Activated naive CD8-positive, alpha-beta T cell (primary cell): ENCODE data around the gene ABCD1.
"Not testable (repeated sequence)": the region's sequence is repeated elsewhere in the genome, so short reads cannot be mapped to it uniquely, and the experiment has no call there.

Source experiments
- H3K27ac Mint-ChIP-seq: one replicate; pipeline ENCODE4 v1.8.0; 2021; ENCODE audit warnings: mixed read lengths
- H3K27me3 Mint-ChIP-seq: one replicate; pipeline ENCODE4 v1.8.0; 2021; ENCODE audit warnings: mixed read lengths
- H3K36me3 Mint-ChIP-seq: one replicate; pipeline ENCODE4 v1.8.0; 2021; ENCODE audit warnings: mixed read lengths
- H3K4me1 Mint-ChIP-seq: one replicate; pipeline ENCODE4 v1.8.0; 2021; ENCODE audit warnings: low read depth, mixed read lengths
- H3K4me3 Mint-ChIP-seq: one replicate; pipeline ENCODE4 v1.8.0; 2021; ENCODE audit warnings: mild to moderate bottlenecking, mixed read lengths
- H3K9me3 Mint-ChIP-seq: one replicate; pipeline ENCODE4 v1.8.0; 2021; ENCODE audit warnings: low read depth, mixed read lengths

Gene ABCD1

GRCh38 chrX:153724252-153725038 is at the start of gene ABCD1, which contains the start of gene BCAP31:
Gene ABCD1, plus strand, starts transcription at chrX:153724856. Its CDS starts 411 bp downstream, at chrX:153725267.
Gene BCAP31, minus strand, starts transcription at chrX:153724387. Its CDS starts 1,143 bp downstream, at chrX:153723244.
- Mint-ChIP-seq H3K27me3 (no peaks in the 10 kb centered on the region), H3K4me3 (peak within 1 kb of the TSS; percentile 89), H3K36me3 (no peaks in the 10 kb centered on the region), H3K9me3 (no peaks in the 10 kb centered on the region), H3K4me1 (peaks cover 20% of the 10 kb centered on the region), H3K27ac (peak within 1 kb of the TSS; percentile 75)

- Mint-ChIP-seq H3K36me3 (no peaks in the 10 kb centered on the region), H3K27me3 (peaks cover under 1% of the 10 kb centered on the region), H3K9me3 (no peaks in the 10 kb centered on the region), H3K27ac (no peak overlapping the region), H3K4me1 (no peaks in the 10 kb centered on the region), H3K4me3 (no peak overlapping the region)
These were observed 43.5 kb upstream of the ABCD1 start for GRCh38 chrX:153681175-153681574.

GRCh38 chrX:153683486-153683885 is 41.2 kb upstream of the ABCD1 start:
- not testable (repeated sequence) for H3K9me3 Mint-ChIP-seq, H3K27ac Mint-ChIP-seq, H3K4me3 Mint-ChIP-seq, H3K36me3 Mint-ChIP-seq, H3K4me1 Mint-ChIP-seq, H3K27me3 Mint-ChIP-seq

- H3K9me3 Mint-ChIP-seq: no peaks in the 10 kb centered on the region
These were observed 40.0 kb upstream of the ABCD1 start for GRCh38 chrX:153684467-153685155.

GRCh38 chrX:153685156-153685536 is 39.5 kb upstream of the ABCD1 start:
- H3K27me3 Mint-ChIP-seq: no peaks in the 10 kb centered on the region
- H3K4me1 Mint-ChIP-seq: no peaks in the 10 kb centered on the region
- no peaks in the 10 kb centered on the region for H3K9me3 Mint-ChIP-seq
- no peaks in the 10 kb centered on the region for H3K36me3 Mint-ChIP-seq
- no peak overlapping the region for H3K27ac Mint-ChIP-seq
- H3K4me3 Mint-ChIP-seq: no peak overlapping the region

More at GRCh38 chrX:153684467-153685155, 40.0 kb upstream of the ABCD1 start:
- no peaks in the 10 kb centered on the region for H3K36me3 Mint-ChIP-seq
- H3K4me1 Mint-ChIP-seq: no peaks in the 10 kb centered on the region
- H3K27ac Mint-ChIP-seq: no peak overlapping the region
- H3K27me3 Mint-ChIP-seq: no peaks in the 10 kb centered on the region
- no peak overlapping the region for H3K4me3 Mint-ChIP-seq

- Mint-ChIP-seq H3K4me3 (no peak overlapping the region), H3K27ac (no peak overlapping the region), H3K4me1 (no peaks in the 10 kb centered on the region), H3K27me3 (no peaks in the 10 kb centered on the region), H3K9me3 (no peaks in the 10 kb centered on the region), H3K36me3 (no peaks in the 10 kb centered on the region)
These were observed 38.6 kb upstream of the ABCD1 start for GRCh38 chrX:153685751-153686696.

GRCh38 chrX:153686711-153687110 is 37.9 kb upstream of the ABCD1 start:
- no peaks in the 10 kb centered on the region for H3K27me3 Mint-ChIP-seq
- no peak overlapping the region for H3K4me3 Mint-ChIP-seq
- no peaks in the 10 kb centered on the region for H3K36me3 Mint-ChIP-seq
- H3K4me1 Mint-ChIP-seq: no peaks in the 10 kb centered on the region
- no peaks in the 10 kb centered on the region for H3K9me3 Mint-ChIP-seq
- no peak overlapping the region for H3K27ac Mint-ChIP-seq

- Mint-ChIP-seq H3K36me3 (no peaks in the 10 kb centered on the region), H3K27ac (no peak within 1 kb of the TSS), H3K9me3 (no peaks in the 10 kb centered on the region), H3K4me3 (peak within 1 kb of the TSS; percentile 69), H3K4me1 (no peaks in the 10 kb centered on the region), H3K27me3 (no peaks in the 10 kb centered on the region)
These were observed 37.3 kb upstream of the ABCD1 start, which contains the start of gene SLC6A8 for GRCh38 chrX:153687121-153688039. Gene SLC6A8, plus strand, starts transcription at chrX:153687926. Its CDS starts 649 bp downstream, at chrX:153688575.

GRCh38 chrX:153688071-153688470 is 36.6 kb upstream of the ABCD1 start:
- no peak overlapping the region for H3K4me3 Mint-ChIP-seq
- no peaks in the 10 kb centered on the region for H3K9me3 Mint-ChIP-seq
- no peak overlapping the region for H3K27ac Mint-ChIP-seq
- no peaks in the 10 kb centered on the region for H3K36me3 Mint-ChIP-seq
- H3K4me1 Mint-ChIP-seq: no peaks in the 10 kb centered on the region
- no peaks in the 10 kb centered on the region for H3K27me3 Mint-ChIP-seq

GRCh38 chrX:153688506-153688905 is 36.1 kb upstream of the ABCD1 start:
- no peaks in the 10 kb centered on the region for H3K9me3 Mint-ChIP-seq
- no peaks in the 10 kb centered on the region for H3K27me3 Mint-ChIP-seq

GRCh38 chrX:153688911-153689590 is 35.6 kb upstream of the ABCD1 start:
- Mint-ChIP-seq H3K4me1 (no peaks in the 10 kb centered on the region), H3K27me3 (no peaks in the 10 kb centered on the region), H3K27ac (no peak overlapping the region), H3K4me3 (no peak overlapping the region), H3K9me3 (no peaks in the 10 kb centered on the region), H3K36me3 (no peaks in the 10 kb centered on the region)

More at GRCh38 chrX:153688506-153688905, 36.1 kb upstream of the ABCD1 start:
- no peaks in the 10 kb centered on the region for H3K36me3 Mint-ChIP-seq
- no peak overlapping the region for H3K4me3 Mint-ChIP-seq
- no peaks in the 10 kb centered on the region for H3K4me1 Mint-ChIP-seq
- H3K27ac Mint-ChIP-seq: no peak overlapping the region

GRCh38 chrX:153689654-153690465 is 34.8 kb upstream of the ABCD1 start:
- H3K9me3 Mint-ChIP-seq: no peaks in the 10 kb centered on the region
- H3K36me3 Mint-ChIP-seq: no peaks in the 10 kb centered on the region
- H3K4me1 Mint-ChIP-seq: no peaks in the 10 kb centered on the region
- H3K27ac Mint-ChIP-seq: no peak overlapping the region
- H3K4me3 Mint-ChIP-seq: no peak overlapping the region
- H3K27me3 Mint-ChIP-seq: no peaks in the 10 kb centered on the region

GRCh38 chrX:153690466-153690865 is 34.2 kb upstream of the ABCD1 start:
- no peak overlapping the region for H3K27ac Mint-ChIP-seq
- H3K4me3 Mint-ChIP-seq: no peak overlapping the region
- H3K36me3 Mint-ChIP-seq: no peaks in the 10 kb centered on the region
- H3K4me1 Mint-ChIP-seq: no peaks in the 10 kb centered on the region
- no peaks in the 10 kb centered on the region for H3K9me3 Mint-ChIP-seq
- no peaks in the 10 kb centered on the region for H3K27me3 Mint-ChIP-seq
